B cell (primary cell): ENCODE results near the gene ITCH. TPM values are rescaled to one million over a fixed set of nuclear protein-coding genes. Genes with fewer than 3 reads are reported as not detected.

Experiments
- ATAC-seq: fragments of 200-7000 bp; cut with Tn5 transposase; one replicate; pipeline ENCODE4 v1.10.0; 2021; ENCODE audit warnings: low read depth, mild to moderate bottlenecking, moderate number of reproducible peaks, moderate library complexity
- CTCF ChIA-PET: fragments of 350-600 bp; sonication (Branson Sonifier 250); formaldehyde crosslinking; loops from one replicate; lab custom pipeline; 2021; ENCODE audit warnings: antibody characterized with exemption, inconsistent platforms; lab: Charles Lee
- POLR2A ChIA-PET: fragments of 350-600 bp; sonication (Branson Sonifier 250); formaldehyde crosslinking; loops from one replicate; lab custom pipeline; 2021; ENCODE audit warnings: antibody characterized with exemption; lab: Charles Lee
- DNase-seq: peaks from one replicate; pipeline ENCODE4 v3.0.0; 2013
- H2AFZ ChIP-seq: 2 replicates; pipeline ENCODE4 v1.6.1; 2012; ENCODE audit warnings: mild to moderate bottlenecking, low read depth, low read length; ENCODE audit not compliant: insufficient read depth, poor library complexity, severe bottlenecking
- H3K27ac ChIP-seq, 2 donors: 1 replicate in 1 of 2; 2 replicates in 1 of 2; pipeline ENCODE4 v1.5.1; 2012 to 2013; ENCODE audit warnings: low read length in 2 of 2, mild to moderate bottlenecking in 2 of 2, moderate library complexity in 1 of 2
- H3K27me3 ChIP-seq, 4 experiments: fragments of 200-600 bp in 1 of 4; sonication (generic) in 1 of 4; replicated peaks in 1 of 4; 1 replicate in 2 of 4; 2 replicates in 2 of 4; pipeline versions ENCODE4 v1.6.1 to v1.7.0; 2013 to 2016; ENCODE audit warnings: low read length in 3 of 4, mild to moderate bottlenecking in 2 of 4, mixed read lengths in 1 of 4, moderate library complexity in 1 of 4; ENCODE audit not compliant: insufficient read depth in 4 of 4, control insufficient read depth in 3 of 4; ENCODE audit errors: control extremely low read depth in 1 of 4
- H3K36me3 ChIP-seq, 2 experiments: replicated peaks in 1 of 2; 1 replicate in 1 of 2; 2 replicates in 1 of 2; pipeline versions ENCODE4 v1.6.1 to v1.7.1; 2013; ENCODE audit warnings: low read length in 1 of 2; ENCODE audit not compliant: insufficient read depth in 2 of 2, control insufficient read depth in 1 of 2; ENCODE audit errors: control extremely low read depth in 1 of 2, extremely low read depth in 1 of 2
- H3K4me1 ChIP-seq, 2 donors: fragments of 200-600 bp in 1 of 2; sonication (generic) in 1 of 2; 1 replicate in 1 of 2; 2 replicates in 1 of 2; pipeline versions ENCODE4 v1.5.1 to v1.6.1; 2013 to 2017; ENCODE audit warnings: low read length in 2 of 2; ENCODE audit not compliant: control insufficient read depth in 2 of 2, insufficient read depth in 2 of 2
- H3K4me2 ChIP-seq: replicated peaks from 2 replicates; pipeline ENCODE3; 2012; ENCODE audit warnings: mild to moderate bottlenecking, low read depth, low read length; ENCODE audit not compliant: poor library complexity, severe bottlenecking
- H3K4me3 ChIP-seq, 5 experiments: fragments of 200-600 bp in 1 of 5; sonication (generic) in 1 of 5; 1 replicate in 3 of 5; 2 replicates in 2 of 5; pipeline versions ENCODE4 v1.5.1 to v1.7.0; 2011 to 2016; ENCODE audit warnings: low read length in 4 of 5, mild to moderate bottlenecking in 4 of 5, low read depth in 2 of 5, control low read depth in 1 of 5, moderate library complexity in 1 of 5; ENCODE audit not compliant: insufficient read depth in 1 of 5; ENCODE audit errors: control extremely low read depth in 1 of 5, extremely low read depth in 1 of 5
- H3K79me2 ChIP-seq: fragments of 200-600 bp; sonication (generic); one replicate; pipeline ENCODE4 v1.6.0; 2016; ENCODE audit warnings: low read length; ENCODE audit not compliant: control insufficient read depth, insufficient read depth
- H3K9ac ChIP-seq: fragments of 200-600 bp; sonication (generic); 2 replicates; pipeline ENCODE4 v1.6.1; 2017; ENCODE audit warnings: mild to moderate bottlenecking, low read length, moderate library complexity
- H3K9me3 ChIP-seq, 3 donors: one replicate each; pipeline versions ENCODE4 v1.6.1 to v1.7.1; 2013; ENCODE audit warnings: low read length in 2 of 3; ENCODE audit not compliant: control insufficient read depth in 2 of 3, insufficient read depth in 1 of 3; ENCODE audit errors: control extremely low read depth in 1 of 3
- H4K20me1 ChIP-seq: 2 replicates; pipeline ENCODE4 v1.6.0; 2012; ENCODE audit warnings: mild to moderate bottlenecking, low read length; ENCODE audit not compliant: insufficient read depth, control insufficient read depth, poor library complexity, severe bottlenecking
- H3K27ac Mint-ChIP-seq: one replicate; pipeline ENCODE4 v1.8.0; 2021; ENCODE audit warnings: mixed read lengths
- H3K27me3 Mint-ChIP-seq: one replicate; pipeline ENCODE4 v1.8.0; 2021; ENCODE audit warnings: mixed read lengths
- H3K4me1 Mint-ChIP-seq: one replicate; pipeline ENCODE4 v1.8.0; 2021; ENCODE audit warnings: mixed read lengths
- H3K4me3 Mint-ChIP-seq: one replicate; pipeline ENCODE4 v1.8.0; 2021; ENCODE audit warnings: mixed read lengths
- H3K9me3 Mint-ChIP-seq: one replicate; pipeline ENCODE4 v1.8.0; 2022; ENCODE audit warnings: mixed read lengths; ENCODE audit not compliant: insufficient read depth
- EZH2 ChIP-seq: IDR thresholded peaks from 2 replicates; pipeline ENCODE4 v1.6.1; 2012; ENCODE audit warnings: borderline replicate concordance, low read depth, mild to moderate bottlenecking, moderate library complexity, low read length; ENCODE audit not compliant: insufficient read depth, poor library complexity, severe bottlenecking
- WGBS: methylation state at CpG from one replicate; pipeline ENCODE4 v1.1.5; 2013; ENCODE audit warnings: missing lambda C conversion rate; ENCODE audit not compliant: insufficient coverage; 5-methylcytosine and 5-hydroxymethylcytosine counted together
- intact Hi-C: fragments of 100-400 bp; cut with micrococcal nuclease; formaldehyde crosslinking; loops from one replicate; pipeline ENCODE4 v1.10.0; 2022
- polyA plus RNA-seq: library from polyadenylated mRNA; depleted of rRNA; stranded (reverse); fragments of >200 nt; gene quantifications from 2 replicates; pipeline ENCODE4 v1.2.3, GENCODE V29; 2012
- total RNA-seq, 2 donors: library from RNA; stranded (reverse); fragments of 120-200 nt in 1 of 2; gene quantifications; 1 replicate in 1 of 2; 2 replicates in 1 of 2; pipeline versions ENCODE4 v1.2.3 to v1.2.4, GENCODE V29; 2013 to 2022
- TF ChIP-seq, protein P1 (sequence below): fragments of 200-600 bp; IDR thresholded peaks from one replicate; pipeline ENCODE4 v1.8.0; 2022; ENCODE audit warnings: antibody characterized with exemption, mild to moderate bottlenecking

The ITCH gene
- total and polyA plus RNA-seq, 2 donors (not counting 1 experiment from before 2014, with no cell fraction given) = 10.0 to 110 TPM

- H3K9me3 Mint-ChIP-seq = no peaks in the 10 kb centered on the region
- H3K9me3 ChIP-seq = no peaks in the 10 kb centered on the region
- 15% methylated on average over 98 of the region's 103 CpGs for WGBS
- no peaks in the 10 kb centered on the region for H3K79me2 ChIP-seq
- H3K9ac ChIP-seq = peak within 1 kb of the TSS; percentile 87
- CTCF ChIA-PET = interaction anchor here (0.6 to 1.8 kb wide), 5 partner anchors 21 to 246 kb away, joined by 3 to 5 read pairs (median 4); partner anchors contain the start of gene DYNLRB1
- peak within 1 kb of the TSS; percentile 85 for H3K4me3 Mint-ChIP-seq
- no peaks in the 10 kb centered on the region for H4K20me1 ChIP-seq
- H3K27me3 ChIP-seq = no peaks in the 10 kb centered on the region
- H2AFZ ChIP-seq = peak within 1 kb of the TSS; percentile 82
- TF ChIP-seq EZH2 = no peak
- TF ChIP-seq, protein P1, sequence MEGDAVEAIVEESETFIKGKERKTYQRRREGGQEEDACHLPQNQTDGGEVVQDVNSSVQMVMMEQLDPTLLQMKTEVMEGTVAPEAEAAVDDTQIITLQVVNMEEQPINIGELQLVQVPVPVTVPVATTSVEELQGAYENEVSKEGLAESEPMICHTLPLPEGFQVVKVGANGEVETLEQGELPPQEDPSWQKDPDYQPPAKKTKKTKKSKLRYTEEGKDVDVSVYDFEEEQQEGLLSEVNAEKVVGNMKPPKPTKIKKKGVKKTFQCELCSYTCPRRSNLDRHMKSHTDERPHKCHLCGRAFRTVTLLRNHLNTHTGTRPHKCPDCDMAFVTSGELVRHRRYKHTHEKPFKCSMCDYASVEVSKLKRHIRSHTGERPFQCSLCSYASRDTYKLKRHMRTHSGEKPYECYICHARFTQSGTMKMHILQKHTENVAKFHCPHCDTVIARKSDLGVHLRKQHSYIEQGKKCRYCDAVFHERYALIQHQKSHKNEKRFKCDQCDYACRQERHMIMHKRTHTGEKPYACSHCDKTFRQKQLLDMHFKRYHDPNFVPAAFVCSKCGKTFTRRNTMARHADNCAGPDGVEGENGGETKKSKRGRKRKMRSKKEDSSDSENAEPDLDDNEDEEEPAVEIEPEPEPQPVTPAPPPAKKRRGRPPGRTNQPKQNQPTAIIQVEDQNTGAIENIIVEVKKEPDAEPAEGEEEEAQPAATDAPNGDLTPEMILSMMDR = no peak
- H3K27ac ChIP-seq = peak within 1 kb of the TSS; percentile 72 to 86
- DNase-seq = peak; percentile 98
- peaks cover 8 to 14% of the 10 kb centered on the region in 2 donors for H3K4me1 ChIP-seq
- peaks cover 13% of the 10 kb centered on the region for H3K4me1 Mint-ChIP-seq
- H3K4me2 ChIP-seq = peak within 1 kb of the TSS; percentile 88
- intact Hi-C loops = loop anchor here (1.0 to 2.0 kb wide), 5 partner anchors 42 to 314 kb away; partner anchors contain the start of genes DYNLRB1, GGT7, PIGU and TP53INP2
- POLR2A ChIA-PET = interaction anchor here (0.5 to 0.6 kb wide), 2 partner anchors 10 to 31 kb away, joined by 3 to 4 read pairs; no protein-coding TSS in a partner anchor
- peak within 1 kb of the TSS; percentile 92 for H3K27ac Mint-ChIP-seq
- H3K27me3 Mint-ChIP-seq = no peaks in the 10 kb centered on the region
- no peaks in the 10 kb centered on the region for H3K36me3 ChIP-seq
- H3K4me3 ChIP-seq = peak within 1 kb of the TSS; percentile 50 to 94 (median 77)
- peak; percentile 89 for ATAC-seq
These were observed 195.5 kb downstream of the ITCH start, which contains the start of gene MAP1LC3A for GRCh38 chr20:34558320-34559218. MAP1LC3A (plus strand) TSS chr20:34558718; CDS start chr20:34558869, 151 bp downstream.
